Right lobe of liver (tissue), 6 donors: Measurements from ENCODE around the gene MGARP. TPM values are rescaled to one million over a fixed set of nuclear protein-coding genes. Genes with fewer than 3 reads are reported as not detected.

ENCODE experiments used
- ATAC-seq, 4 donors: fragments of 200-7000 bp; cut with Tn5 transposase; one replicate each; pipeline ENCODE4 v1.9.1; 2020; ENCODE audit warnings: mild to moderate bottlenecking in 4 of 4, moderate library complexity in 4 of 4
- DNase-seq, 3 donors: peaks; one replicate each; pipeline ENCODE4 v3.0.0-alpha.2; 2020
- H3K27ac ChIP-seq, 3 donors: fragments of 200-600 bp; one replicate each; pipeline ENCODE4 v1.8.0; 2022
- H3K27me3 ChIP-seq, 2 donors: fragments of 200-600 bp; one replicate each; pipeline ENCODE4 v1.8.0; 2022
- H3K36me3 ChIP-seq, 4 donors: fragments of 200-600 bp; sonication (generic) in 1 of 4; one replicate each; pipeline versions ENCODE4 v1.5.1 to v1.8.0; 2017 to 2022; ENCODE audit warnings: control low read depth in 1 of 4
- H3K4me1 ChIP-seq, 4 donors: fragments of 200-600 bp; sonication (generic) in 1 of 4; one replicate each; pipeline versions ENCODE4 v1.5.1 to v1.8.0; 2017 to 2022; ENCODE audit warnings: control low read depth in 1 of 4
- H3K4me3 ChIP-seq, 3 donors: fragments of 200-600 bp; one replicate each; pipeline ENCODE4 v1.8.0; 2022
- H3K9me3 ChIP-seq, 4 donors: fragments of 200-600 bp; sonication (generic) in 1 of 4; one replicate each; pipeline versions ENCODE4 v1.5.1 to v1.8.0; 2017 to 2022; ENCODE audit warnings: control low read depth in 1 of 4
- POLR2A ChIP-seq: fragments of 450-650 bp; IDR thresholded peaks from one replicate; pipeline ENCODE4 v1.6.1; 2017; ENCODE audit warnings: antibody characterized with exemption, mild to moderate bottlenecking
- WGBS: methylation state at CpG from one replicate; pipeline ENCODE4 v1.1.6; 2018; ENCODE audit warnings: low coverage, low lambda C conversion rate; ENCODE audit not compliant: insufficient coverage; ENCODE audit errors: missing lambda C conversion rate; 5-methylcytosine and 5-hydroxymethylcytosine counted together
- intact Hi-C, 2 donors: fragments of 100-400 bp; cut with DNase I; formaldehyde crosslinking; loops; one replicate each; pipeline versions ENCODE4 v1.11.2 to v1.14.1; 2022
- total RNA-seq, 6 experiments: library from RNA; depleted of rRNA in 2 of 6; stranded (reverse); fragments of >200 nt in 2 of 6; fragmentation: NEBNext Ultra II Directional in 3 of 6; extraction: Animal tissue kit (Norgen Biotek cat#: 25700) in 3 of 6; gene quantifications; one replicate each; pipeline versions ENCODE4 v1.1.0 to v1.2.4, GENCODE V29; 2016 to 2023
- TF ChIP-seq, protein P1 (sequence below), 4 donors: fragments of 200-600 bp in 3 of 4; fragments of 450-650 bp in 1 of 4; IDR thresholded peaks; one replicate each; pipeline versions ENCODE4 v1.5.1 to v1.8.0; 2016 to 2022; ENCODE audit warnings: antibody characterized with exemption in 4 of 4, mild to moderate bottlenecking in 2 of 4
- donor health status: DM: no; HTN: yes; CAD: no.
- donor health status: DM: no; HTN: no; CAD: no.
- donor health status: DM: no; HTN: no; CAD: no.
- donor health status: DM: no; HTN: yes; CAD: no.
- donor health status: DM: no; HTN: yes; CAD: no.

The MGARP gene
- total RNA-seq, 6 experiments from 2014 or later: 0.20 to 0.43 TPM; not detected in 4

DNA sequence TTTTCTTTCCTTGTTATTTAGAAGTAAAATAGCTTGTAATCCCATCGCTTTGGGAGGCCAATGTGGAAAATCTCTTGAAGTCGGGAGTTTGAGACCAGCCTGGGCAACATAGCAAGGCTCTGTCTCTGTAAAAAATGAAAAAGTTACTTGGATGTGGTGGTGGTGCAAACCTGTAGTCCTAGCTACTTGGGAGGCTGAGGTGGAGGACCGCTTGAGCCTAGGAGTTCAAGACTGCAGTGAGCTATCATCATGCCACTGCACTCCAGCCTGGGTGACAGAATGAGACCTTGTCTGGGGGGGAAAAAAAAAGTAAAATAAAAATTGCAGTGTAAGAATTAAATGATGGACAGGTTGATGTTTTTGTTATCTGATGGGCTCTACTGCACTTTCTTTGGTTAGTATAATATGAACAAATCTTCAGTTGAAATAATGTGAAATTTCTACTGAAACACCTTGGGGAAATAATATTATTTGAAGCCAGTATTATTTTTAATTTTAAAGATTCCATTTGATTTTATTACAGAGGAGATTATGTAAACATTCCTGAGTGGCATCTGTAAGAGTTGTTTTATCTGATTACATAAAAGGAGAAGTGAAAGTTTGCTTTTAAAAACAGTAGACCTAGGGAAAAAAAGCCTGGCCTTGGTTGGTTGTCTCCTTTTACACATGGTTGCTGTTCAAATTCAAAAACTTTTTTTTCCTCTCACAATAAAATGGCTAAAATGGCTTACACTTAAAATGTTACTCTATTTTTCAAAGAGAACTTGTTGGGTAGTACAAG is 32.7 kb upstream of the MGARP start:
- Histone ChIP-seq H3K4me1 (peaks cover 0 to 13% (median 6%) of the 10 kb centered on the region in 4 donors), H3K4me3 (no peak overlapping the region), H3K9me3 (no peaks in the 10 kb centered on the region), H3K27me3 (no peaks in the 10 kb centered on the region), H3K27ac (peak overlapping the region in 1 of 3 donors; percentile 15), H3K36me3 (no peaks in the 10 kb centered on the region)
- DNase-seq (no peak), ATAC-seq (peak; percentile 48 to 76 (median 64))
- TF ChIP-seq, protein P1, sequence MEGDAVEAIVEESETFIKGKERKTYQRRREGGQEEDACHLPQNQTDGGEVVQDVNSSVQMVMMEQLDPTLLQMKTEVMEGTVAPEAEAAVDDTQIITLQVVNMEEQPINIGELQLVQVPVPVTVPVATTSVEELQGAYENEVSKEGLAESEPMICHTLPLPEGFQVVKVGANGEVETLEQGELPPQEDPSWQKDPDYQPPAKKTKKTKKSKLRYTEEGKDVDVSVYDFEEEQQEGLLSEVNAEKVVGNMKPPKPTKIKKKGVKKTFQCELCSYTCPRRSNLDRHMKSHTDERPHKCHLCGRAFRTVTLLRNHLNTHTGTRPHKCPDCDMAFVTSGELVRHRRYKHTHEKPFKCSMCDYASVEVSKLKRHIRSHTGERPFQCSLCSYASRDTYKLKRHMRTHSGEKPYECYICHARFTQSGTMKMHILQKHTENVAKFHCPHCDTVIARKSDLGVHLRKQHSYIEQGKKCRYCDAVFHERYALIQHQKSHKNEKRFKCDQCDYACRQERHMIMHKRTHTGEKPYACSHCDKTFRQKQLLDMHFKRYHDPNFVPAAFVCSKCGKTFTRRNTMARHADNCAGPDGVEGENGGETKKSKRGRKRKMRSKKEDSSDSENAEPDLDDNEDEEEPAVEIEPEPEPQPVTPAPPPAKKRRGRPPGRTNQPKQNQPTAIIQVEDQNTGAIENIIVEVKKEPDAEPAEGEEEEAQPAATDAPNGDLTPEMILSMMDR (IDR thresholded peaks at IDR 0.05): no peak
- TF ChIP-seq POLR2A: no peak
- intact Hi-C loops: no loop called here
- 91% methylated on average over 3 of the region's 3 CpGs for WGBS

DNA sequence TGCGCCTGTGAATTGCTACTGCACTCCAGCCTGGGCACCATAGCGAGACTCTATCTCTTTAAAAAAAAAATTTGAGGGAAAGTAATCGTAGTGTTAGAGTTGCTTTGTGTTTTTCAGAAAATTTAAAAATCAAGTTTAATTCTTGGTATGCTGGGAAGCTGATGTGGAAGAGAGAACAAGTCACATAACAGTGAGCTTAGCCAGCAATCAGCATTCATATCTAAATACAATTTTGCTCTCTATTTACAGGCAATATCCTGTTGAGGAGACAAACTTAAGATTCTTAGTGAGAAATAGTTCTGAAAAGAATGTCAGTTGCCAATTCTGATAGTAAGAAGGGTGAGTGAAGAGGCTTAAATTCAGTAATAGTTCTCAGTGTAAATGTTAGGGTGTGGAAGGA is 31.9 kb upstream of the MGARP start:
- H3K4me1 ChIP-seq: peaks cover 0 to 13% (median 6%) of the 10 kb centered on the region in 4 donors
- H3K27ac ChIP-seq: no peak overlapping the region
- H3K36me3 ChIP-seq: no peaks in the 10 kb centered on the region
- TF ChIP-seq, protein P1 (IDR thresholded peaks at IDR 0.05): no peak
- TF ChIP-seq POLR2A: no peak
- intact Hi-C loops: no loop called here
- no peaks in the 10 kb centered on the region for H3K9me3 ChIP-seq
- ATAC-seq (no peak), DNase-seq (no peak)
- H3K27me3 ChIP-seq: no peaks in the 10 kb centered on the region
- 78% methylated on average over 3 of the region's 3 CpGs for WGBS
- no peak overlapping the region for H3K4me3 ChIP-seq

DNA sequence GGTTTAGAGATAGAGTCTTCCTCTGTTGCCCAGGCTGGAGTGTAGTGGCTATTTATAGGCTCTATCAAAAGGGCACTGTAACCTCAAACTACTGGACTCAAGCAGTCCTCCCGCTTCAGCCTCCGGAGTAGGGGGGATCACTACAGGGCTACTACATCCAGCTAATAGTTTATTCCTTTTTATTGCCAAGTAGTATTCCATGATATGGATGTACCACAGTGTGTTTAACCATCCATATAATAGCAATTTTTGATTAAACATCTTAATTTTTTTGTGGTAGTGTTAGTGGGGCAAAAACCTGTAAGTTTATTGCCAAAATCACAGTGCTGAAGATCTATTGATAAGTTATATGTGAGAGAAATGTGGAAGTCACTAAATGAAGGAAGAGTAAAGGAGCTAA is 24.9 kb upstream of the MGARP start:
- 95% methylated on average over 2 of the region's 2 CpGs for WGBS

DNA sequence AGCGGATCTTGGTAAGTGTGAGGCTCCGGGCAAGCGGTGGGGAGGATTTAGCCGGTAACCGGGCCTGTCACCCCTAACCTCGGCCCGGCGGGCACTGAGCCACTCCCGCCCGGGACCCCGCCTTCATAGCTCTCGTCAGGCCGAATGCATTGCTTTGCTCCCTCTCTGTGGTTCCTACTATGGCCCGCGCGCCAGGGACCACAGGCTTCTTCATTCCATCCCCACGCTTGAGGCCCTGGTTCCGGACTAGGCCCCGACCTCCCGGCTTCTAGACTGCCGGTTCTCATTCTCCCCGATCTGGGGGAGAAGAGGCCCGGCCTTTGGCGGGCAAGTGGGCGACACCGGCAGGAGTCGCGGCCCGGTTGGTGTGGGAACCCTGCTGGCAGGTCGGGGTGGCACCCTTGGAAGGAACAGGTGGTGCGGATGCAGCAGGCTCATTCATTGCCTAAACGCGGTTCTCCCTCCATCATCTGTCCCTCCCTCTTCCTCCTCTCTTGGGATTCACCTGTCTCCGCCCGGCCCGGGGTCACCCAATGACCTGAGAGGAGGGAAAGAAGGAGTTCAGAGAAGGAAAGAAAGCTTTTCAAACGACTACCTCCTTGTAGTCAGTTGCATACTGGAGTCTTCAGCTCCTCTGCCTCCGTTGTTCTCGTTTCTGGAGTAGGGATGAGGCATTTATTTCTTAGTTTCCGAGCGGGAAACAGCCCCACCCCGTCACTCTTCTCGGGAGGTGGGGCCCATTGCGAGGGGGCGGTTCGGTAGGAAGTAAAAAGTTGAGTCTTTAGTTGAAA is 22.0 kb upstream of the MGARP start, which contains the start of gene NDUFC1:
Gene NDUFC1 (minus strand): TSS at position 657 of the 791 bp plus-strand sequence. CDS start 6,679 bp downstream, outside the sequence.
- no peaks in the 10 kb centered on the region for H3K9me3 ChIP-seq
- H3K4me1 ChIP-seq: peaks cover 0 to 36% (median 4%) of the 10 kb centered on the region in 4 donors
- under 1% methylated on average over 19 of the region's 46 CpGs for WGBS
- intact Hi-C loops: no loop called here
- ATAC-seq: peak; percentile 39 to 56 (median 43)
- H3K4me3 ChIP-seq: peak within 1 kb of the TSS; percentile 90 to 99 (median 92)
- TF ChIP-seq POLR2A: peak; percentile 16
- TF ChIP-seq, protein P1 (IDR thresholded peaks at IDR 0.05): no peak
- peaks cover 0 to 5% (median 0%) of the 10 kb centered on the region in 4 donors for H3K36me3 ChIP-seq
- DNase-seq: peak; percentile 55 to 66 (median 62)
- peak within 1 kb of the TSS; percentile 63 to 93 (median 85) for H3K27ac ChIP-seq
- no peaks in the 10 kb centered on the region for H3K27me3 ChIP-seq

More for the DNA sequence above, 24.9 kb upstream of the MGARP start:
- Histone ChIP-seq H3K4me1 (peaks cover 0 to 17% (median 3%) of the 10 kb centered on the region in 4 donors), H3K4me3 (no peak overlapping the region), H3K9me3 (no peaks in the 10 kb centered on the region), H3K27me3 (no peaks in the 10 kb centered on the region), H3K36me3 (peaks cover 0 to 5% (median 0%) of the 10 kb centered on the region in 4 donors), H3K27ac (no peak overlapping the region)
- DNase-seq (no peak), ATAC-seq (no peak)
- TF ChIP-seq, protein P1 (IDR thresholded peaks at IDR 0.05): no peak
- TF ChIP-seq POLR2A: no peak
- intact Hi-C loops: no loop called here
